A673 (cell line): ENCODE results near the gene SSH2. TPM values are rescaled to one million over a fixed set of nuclear protein-coding genes. Genes with fewer than 3 reads are reported as not detected.

Experiments
- BruUV-seq: library from RNA; stranded (reverse); fragments of 400-500 nt; replicated peaks from 2 replicates; lab custom pipeline; 2021; lab: Mats Ljungman, UMichigan
- CTCF ChIA-PET: fragments of 300-600 bp; sonication (Branson Sonifier 250); formaldehyde crosslinking; loops from one replicate; lab custom pipeline; 2022; ENCODE audit warnings: antibody characterized with exemption; lab: Charles Lee
- POLR2A ChIA-PET: fragments of 300-600 bp; sonication (Branson Sonifier 250); formaldehyde crosslinking; loops from one replicate; lab custom pipeline; 2022; ENCODE audit warnings: antibody characterized with exemption; ENCODE audit not compliant: low non-redundant PET; lab: Charles Lee
- DNase-seq: peaks from one replicate; pipeline ENCODE4 v3.0.0-alpha.2; 2015; ENCODE audit warnings: low spot score
- H3K27ac ChIP-seq: fragments of 200-600 bp; sonication (generic); 2 replicates; pipeline ENCODE4 v1.5.1; 2016; ENCODE audit warnings: mixed run types, low read depth, mild to moderate bottlenecking, mixed read lengths, antibody characterized with exemption, low read length; ENCODE audit not compliant: poor library complexity, severe bottlenecking
- H3K27me3 ChIP-seq: fragments of 200-600 bp; sonication (generic); replicated peaks from 2 replicates; pipeline ENCODE4 v1.6.1; 2017; ENCODE audit warnings: mixed run types, low read depth, mild to moderate bottlenecking, mixed read lengths, antibody characterized with exemption, low read length; ENCODE audit not compliant: insufficient read depth, poor library complexity
- H3K36me3 ChIP-seq: fragments of 200-600 bp; sonication (generic); 2 replicates; pipeline ENCODE4 v1.6.1; 2016; ENCODE audit warnings: mixed run types, mild to moderate bottlenecking, mixed read lengths, antibody characterized with exemption, low read length; ENCODE audit not compliant: insufficient read depth, poor library complexity, severe bottlenecking
- H3K4me1 ChIP-seq: fragments of 200-600 bp; sonication (generic); 2 replicates; pipeline ENCODE4 v1.6.1; 2017; ENCODE audit warnings: mixed run types, mild to moderate bottlenecking, mixed read lengths, antibody characterized with exemption, low read length; ENCODE audit not compliant: insufficient read depth, poor library complexity, severe bottlenecking
- H3K4me3 ChIP-seq: fragments of 200-600 bp; sonication (generic); 2 replicates; pipeline ENCODE4 v1.5.1; 2016; ENCODE audit warnings: low read depth, mixed run types, mild to moderate bottlenecking, mixed read lengths, low read length; ENCODE audit not compliant: poor library complexity, severe bottlenecking
- H3K9me3 ChIP-seq: fragments of 200-600 bp; sonication (generic); 2 replicates; pipeline ENCODE4 v1.6.1; 2016; ENCODE audit warnings: mixed run types, low read depth, mild to moderate bottlenecking, mixed read lengths, antibody characterized with exemption, low read length; ENCODE audit not compliant: poor library complexity, severe bottlenecking
- CTCF ChIP-seq: fragments of 300-800, 200-600 bp; sonication (generic); conservative IDR thresholded peaks from 2 replicates; pipeline ENCODE4 v1.5.1; 2017; ENCODE audit warnings: low read depth, mild to moderate bottlenecking, antibody characterized with exemption, low read length, moderate library complexity, mixed read lengths
- EZH2 ChIP-seq: fragments of 200-600 bp; sonication (generic); IDR thresholded peaks from 2 replicates; pipeline ENCODE4 v1.6.1; 2017; ENCODE audit warnings: borderline replicate concordance, low read depth, mild to moderate bottlenecking, mixed read lengths, antibody characterized with exemption, low read length; ENCODE audit not compliant: poor library complexity, severe bottlenecking
- intact Hi-C: fragments of 100-400 bp; cut with micrococcal nuclease; formaldehyde crosslinking; loops from one replicate; pipeline ENCODE4 v1.10.0; 2022; ENCODE audit not compliant: unreplicated experiment
- total RNA-seq: library from RNA; stranded (reverse); gene quantifications from 2 replicates; pipeline ENCODE4 v1.2.3, GENCODE V29; 2021

SSH2 gene
- total RNA-seq, 1 experiment from 2014 or later, result 75.5 TPM

- intact Hi-C loops, result no loop called here
- peaks cover 36% of the 10 kb centered on the region for H3K36me3 ChIP-seq
- H3K27me3 ChIP-seq, result no peaks in the 10 kb centered on the region
- no peak for DNase-seq
- TF ChIP-seq EZH2 (no peak), CTCF (no peak)
- no peak overlapping the region for H3K27ac ChIP-seq
- POLR2A ChIA-PET, result no interaction called here
- H3K4me1 ChIP-seq, result peaks cover 43% of the 10 kb centered on the region
- no peak overlapping the region for H3K4me3 ChIP-seq
- no TSS peak for BruUV-seq
- CTCF ChIA-PET, result no interaction called here
- no peaks in the 10 kb centered on the region for H3K9me3 ChIP-seq
Measured at GRCh38 chr17:29694918-29695563, 235.0 kb downstream of the SSH2 start.

GRCh38 chr17:29693751-29694150 lies 236.3 kb downstream of the SSH2 start:
- CTCF ChIA-PET, result no interaction called here

GRCh38 chr17:29687596-29687995 lies 242.4 kb downstream of the SSH2 start:
- TF ChIP-seq CTCF, result no peak
- TF ChIP-seq EZH2, result no peak
- ChIA-PET CTCF (no interaction called here), POLR2A (interaction anchor here (0.6 to 0.7 kb wide), 2 partner anchors 248 to 404 kb away, joined by 3 to 13 read pairs; no protein-coding TSS in a partner anchor)
- intact Hi-C loops, result loop anchor here (10.0 kb wide), 1 partner anchor 77 kb away; no protein-coding TSS in a partner anchor
- Histone ChIP-seq H3K4me1 (peaks cover 50% of the 10 kb centered on the region), H3K27me3 (no peaks in the 10 kb centered on the region), H3K9me3 (no peaks in the 10 kb centered on the region), H3K36me3 (peaks cover 6% of the 10 kb centered on the region), H3K4me3 (no peak overlapping the region), H3K27ac (peak overlapping the region; percentile 40)
- no peak for DNase-seq
- BruUV-seq, result no TSS peak

More at GRCh38 chr17:29693751-29694150, 236.3 kb downstream of the SSH2 start:
- no peak for TF ChIP-seq CTCF
- TF ChIP-seq EZH2, result no peak
- Histone ChIP-seq H3K9me3 (no peaks in the 10 kb centered on the region), H3K27ac (peak overlapping the region; percentile 31), H3K36me3 (peaks cover 36% of the 10 kb centered on the region), H3K4me3 (no peak overlapping the region), H3K27me3 (no peaks in the 10 kb centered on the region), H3K4me1 (peaks cover 34% of the 10 kb centered on the region)
- intact Hi-C loops, result no loop called here
- POLR2A ChIA-PET, result no interaction called here
- BruUV-seq, result no TSS peak
- no peak for DNase-seq
